Body of pancreas (tissue), 4 donors: Measurements from ENCODE around the gene BTD. TPM values are rescaled to one million over a fixed set of nuclear protein-coding genes. Genes with fewer than 3 reads are reported as not detected.

Experiments
- ATAC-seq: fragments of 150-250 bp; one replicate; pipeline ENCODE4 v1.9.1; 2016
- DNase-seq, 4 donors: peaks; one replicate each; pipeline ENCODE4 v3.0.0-alpha.2; 2019
- H3K27ac ChIP-seq, 4 donors: fragments of 200-600 bp; sonication (generic); 1 replicate in 3 of 4; 2 replicates in 1 of 4; pipeline versions ENCODE4 v1.5.1 to v1.6.1; 2016 to 2019; ENCODE audit warnings: mild to moderate bottlenecking in 1 of 4, mixed read lengths in 1 of 4, moderate library complexity in 1 of 4
- H3K27me3 ChIP-seq, 2 donors: fragments of 200-600 bp; sonication (generic); one replicate each; pipeline ENCODE4 v1.6.0; 2016; ENCODE audit warnings: mild to moderate bottlenecking in 1 of 2
- H3K36me3 ChIP-seq, 2 donors: fragments of 200-600 bp; sonication (generic); replicated peaks in 1 of 2; 2 replicates each; pipeline ENCODE4 v1.5.1; 2016; ENCODE audit warnings: low read depth in 2 of 2; ENCODE audit not compliant: insufficient read depth in 1 of 2
- H3K4me1 ChIP-seq: fragments of 200-600 bp; sonication (generic); one replicate; pipeline ENCODE4 v1.6.0; 2016
- H3K4me3 ChIP-seq, 2 donors: fragments of 200-600 bp; sonication (generic); 1 replicate in 1 of 2; 2 replicates in 1 of 2; pipeline ENCODE4 v1.5.1; 2016 to 2019
- H3K9me3 ChIP-seq, 3 donors: fragments of 200-600 bp; sonication (generic); 1 replicate in 2 of 3; 2 replicates in 1 of 3; pipeline ENCODE4 v1.5.1; 2016
- CTCF ChIP-seq, 7 experiments: fragments of 450-650 bp in 4 of 7; fragments of 200-600 bp in 3 of 7; sonication (generic) in 3 of 7; IDR thresholded peaks; one replicate each; pipeline ENCODE4 v1.5.1; 2016 to 2019; ENCODE audit warnings: antibody characterized with exemption in 7 of 7
- POLR2A ChIP-seq, 3 donors: fragments of 450-650 bp; IDR thresholded peaks; one replicate each; pipeline ENCODE4 v1.6.1; 2016; ENCODE audit warnings: antibody characterized with exemption in 3 of 3, mild to moderate bottlenecking in 2 of 3
- WGBS, 2 donors: methylation state at CpG; one replicate each; pipeline ENCODE4 v1.1.5; 2017; 5-methylcytosine and 5-hydroxymethylcytosine counted together
- intact Hi-C: fragments of 100-400 bp; cut with DNase I; formaldehyde crosslinking; loops from one replicate; pipeline ENCODE4 v1.15.1; 2023
- total RNA-seq, 2 donors: library from RNA; depleted of rRNA; stranded (reverse); fragments of >200 nt; gene quantifications; one replicate each; pipeline ENCODE4 v1.1.0, GENCODE V29; 2016

The BTD gene
- total RNA-seq, 2 donors from 2014 or later = 8.2 to 24.4 TPM

GRCh38 chr3:15630646-15631350, 29.3 kb downstream of the BTD start:
- Histone ChIP-seq H3K4me3 (no peak overlapping the region), H3K27me3 (no peaks in the 10 kb centered on the region), H3K27ac (peak overlapping the region in 1 of 4 donors; percentile 15), H3K4me1 (peaks cover 32% of the 10 kb centered on the region), H3K36me3 (no peaks in the 10 kb centered on the region), H3K9me3 (no peaks in the 10 kb centered on the region)
- TF ChIP-seq CTCF (IDR thresholded peaks at IDR 0.05) (no peak), POLR2A (IDR thresholded peaks at IDR 0.05) (no peak)
- intact Hi-C loops = no loop called here
- ATAC-seq (no peak), DNase-seq (no peak)
- 28 to 34% methylated on average over 8 of the region's 8 CpGs for WGBS, 2 donors

DNA sequence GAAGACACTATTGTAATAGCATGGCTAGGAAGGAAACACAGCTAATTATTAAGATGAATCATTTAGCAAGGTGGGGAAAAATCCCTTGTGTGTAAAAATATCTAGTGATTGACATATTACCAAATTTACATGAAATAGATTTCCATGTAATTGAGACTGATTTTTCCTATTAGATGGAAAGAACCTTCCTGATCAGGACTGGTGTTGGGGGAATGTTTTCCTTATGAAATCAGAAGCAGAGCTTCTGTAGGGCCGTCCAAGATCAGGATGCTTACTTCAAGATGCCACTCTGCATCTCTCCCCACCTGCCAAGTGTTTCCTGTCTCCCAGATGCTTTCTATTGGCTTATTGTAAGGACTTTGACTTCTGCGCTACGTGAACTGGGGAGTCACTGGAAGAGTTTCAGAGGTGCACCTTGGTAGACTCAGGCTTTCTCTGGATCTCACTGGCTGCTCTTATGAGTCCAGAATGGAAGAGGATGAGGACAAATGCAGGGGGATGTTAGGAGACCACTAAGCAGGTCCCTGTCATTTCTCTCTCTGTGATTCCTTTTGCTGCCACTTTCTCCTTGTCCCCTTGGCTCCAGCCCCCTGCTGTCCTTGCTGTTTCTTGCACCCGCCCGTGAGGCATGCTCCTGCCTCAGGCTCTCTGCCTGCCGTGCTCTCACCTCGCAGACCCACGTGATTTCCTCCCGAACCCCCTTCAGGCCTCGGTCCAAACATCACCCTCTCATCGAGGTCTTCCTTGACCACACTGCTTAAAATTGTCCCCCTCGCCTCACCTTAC, 30.1 kb downstream of the BTD start:
- DNase-seq (no peak), ATAC-seq (no peak)
- no peak overlapping the region for H3K27ac ChIP-seq
- no peaks in the 10 kb centered on the region for H3K9me3 ChIP-seq
- intact Hi-C loops = no loop called here
- WGBS, 2 donors = 91 to 93% methylated on average over 12 of the region's 12 CpGs
- peaks cover 32% of the 10 kb centered on the region for H3K4me1 ChIP-seq
- no peak for TF ChIP-seq CTCF (IDR thresholded peaks at IDR 0.05)
- TF ChIP-seq POLR2A (IDR thresholded peaks at IDR 0.05) = no peak
- H3K27me3 ChIP-seq = no peaks in the 10 kb centered on the region
- no peak overlapping the region for H3K4me3 ChIP-seq
- H3K36me3 ChIP-seq = no peaks in the 10 kb centered on the region

- Histone ChIP-seq H3K4me3 (no peak overlapping the region), H3K27ac (no peak overlapping the region), H3K9me3 (no peaks in the 10 kb centered on the region), H3K36me3 (no peaks in the 10 kb centered on the region), H3K27me3 (no peaks in the 10 kb centered on the region), H3K4me1 (peaks cover 32% of the 10 kb centered on the region)
- intact Hi-C loops = no loop called here
- 93 to 97% methylated on average over 4 of the region's 4 CpGs for WGBS, 2 donors
- no peak for DNase-seq
- TF ChIP-seq POLR2A (IDR thresholded peaks at IDR 0.05) (no peak), CTCF (IDR thresholded peaks at IDR 0.05) (no peak)
- ATAC-seq = no peak
These were observed 30.7 kb downstream of the BTD start for GRCh38 chr3:15632212-15632580.

DNA sequence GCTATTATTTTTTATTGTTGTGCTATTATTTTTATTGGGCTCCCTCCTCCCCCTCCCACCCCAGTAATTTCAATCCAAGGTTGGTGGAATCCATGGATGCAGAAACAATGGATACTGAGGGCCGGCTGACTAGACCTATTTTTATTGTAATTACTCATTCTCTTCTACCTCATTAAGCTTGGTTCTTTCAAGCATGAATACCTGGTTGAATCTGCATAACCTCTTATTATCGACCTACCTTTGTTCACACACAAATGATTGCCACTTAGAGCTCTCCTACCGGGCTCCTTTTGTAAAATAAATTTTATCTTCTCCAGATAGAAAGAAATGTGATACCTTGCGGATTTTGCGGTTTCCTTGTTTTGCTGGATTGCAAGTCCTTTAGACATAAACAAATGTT, 31.6 kb downstream of the BTD start:
- WGBS, 2 donors = 61 to 66% methylated on average over 5 of the region's 5 CpGs
- H3K4me1 ChIP-seq = peaks cover 32% of the 10 kb centered on the region

More for the DNA sequence above, 31.6 kb downstream of the BTD start:
- Histone ChIP-seq H3K9me3 (no peaks in the 10 kb centered on the region), H3K27me3 (no peaks in the 10 kb centered on the region), H3K4me3 (no peak overlapping the region), H3K36me3 (no peaks in the 10 kb centered on the region), H3K27ac (no peak overlapping the region)
- TF ChIP-seq POLR2A (IDR thresholded peaks at IDR 0.05) (no peak), CTCF (IDR thresholded peaks at IDR 0.05) (no peak)
- intact Hi-C loops = no loop called here
- DNase-seq = no peak
- no peak for ATAC-seq
